SK-N-SH (cell line): Measurements from ENCODE around the gene ARHGEF11. TPM values are rescaled to one million over a fixed set of nuclear protein-coding genes. Genes with fewer than 3 reads are reported as not detected.

Experiments
- CTCF ChIA-PET: fragments of 300-600, 350-600 bp; formaldehyde crosslinking; extraction: SDS; loops from one replicate; lab custom pipeline; 2021; lab: Yijun Ruan, JAX
- POLR2A ChIA-PET: fragments of 350-600 bp; sonication (Branson Sonifier 250); formaldehyde crosslinking; extraction: SDS; loops from one replicate; lab custom pipeline; 2020; ENCODE audit warnings: antibody characterized with exemption, inconsistent platforms; lab: Yijun Ruan, JAX
- DNase-seq: peaks from one replicate; pipeline ENCODE4 v3.0.0; 2012
- H2AFZ ChIP-seq: fragments of 200-600 bp; sonication (generic); 2 replicates; pipeline ENCODE4 v1.8.1; 2016; ENCODE audit warnings: antibody characterized with exemption, mild to moderate bottlenecking, low read depth
- H3F3A ChIP-seq: fragments of 200-600 bp; sonication (generic); replicated peaks from 2 replicates; pipeline ENCODE3; 2016; ENCODE audit warnings: antibody characterized with exemption, mild to moderate bottlenecking; ENCODE audit not compliant: insufficient read depth
- H3K27ac ChIP-seq, 2 experiments: fragments of 200-500 bp in 1 of 2; fragments of 200-600 bp in 1 of 2; sonication (Bioruptor generic) in 1 of 2; sonication (generic), shearing (Covaris generic) in 1 of 2; 2 replicates each; pipeline versions ENCODE4 v1.5.1 to v1.6.1; 2014 to 2016; ENCODE audit warnings: low read depth in 2 of 2, inconsistent platforms in 1 of 2, low read length in 1 of 2, mild to moderate bottlenecking in 1 of 2, mixed read lengths in 1 of 2
- H3K27me3 ChIP-seq: fragments of 200-600 bp; sonication (generic), shearing (Covaris generic); 2 replicates; pipeline ENCODE4 v1.6.1; 2016; ENCODE audit warnings: mixed run types; ENCODE audit not compliant: insufficient read depth
- H3K36me3 ChIP-seq, 2 experiments: fragments of 200-500 bp in 1 of 2; fragments of 200-600 bp in 1 of 2; sonication (Bioruptor generic) in 1 of 2; sonication (generic) in 1 of 2; replicated peaks in 1 of 2; 2 replicates each; pipeline versions ENCODE3 to v1.5.1; 2014 to 2016; ENCODE audit warnings: low read length in 1 of 2, mild to moderate bottlenecking in 1 of 2; ENCODE audit not compliant: insufficient read depth in 2 of 2, control insufficient read depth in 1 of 2
- H3K4me1 ChIP-seq, 2 experiments: fragments of 200-500 bp in 1 of 2; fragments of 200-600 bp in 1 of 2; sonication (Bioruptor generic) in 1 of 2; sonication (generic), shearing (Covaris generic) in 1 of 2; 2 replicates each; pipeline versions ENCODE4 v1.5.1 to v1.6.1; 2014 to 2016; ENCODE audit warnings: low read depth in 1 of 2, low read length in 1 of 2, mixed run types in 1 of 2; ENCODE audit not compliant: insufficient read depth in 2 of 2, control insufficient read depth in 1 of 2
- H3K4me2 ChIP-seq: fragments of 200-600 bp; sonication (generic), shearing (Covaris generic); 2 replicates; pipeline ENCODE4 v1.6.1; 2017; ENCODE audit warnings: mixed run types
- H3K4me3 ChIP-seq, 2 experiments: fragments of 200-500 bp in 1 of 2; fragments of 200-600 bp in 1 of 2; sonication (Bioruptor generic) in 1 of 2; sonication (generic), shearing (Covaris generic) in 1 of 2; 2 replicates each; pipeline versions ENCODE4 v1.5.1 to v1.8.1; 2014 to 2016; ENCODE audit warnings: low read depth in 2 of 2, inconsistent platforms in 1 of 2, low read length in 1 of 2, mild to moderate bottlenecking in 1 of 2, mixed read lengths in 1 of 2, moderate library complexity in 1 of 2
- H3K79me2 ChIP-seq: fragments of 200-600 bp; sonication (generic); 2 replicates; pipeline ENCODE4 v1.8.1; 2017; ENCODE audit warnings: mild to moderate bottlenecking; ENCODE audit not compliant: insufficient read depth
- H3K9ac ChIP-seq: fragments of 200-600 bp; sonication (generic); 2 replicates; pipeline ENCODE4 v1.6.1; 2017; ENCODE audit warnings: mixed run types
- H3K9me2 ChIP-seq: fragments of 200-600 bp; sonication (generic); 2 replicates; pipeline ENCODE4 v1.6.1; 2017; ENCODE audit warnings: mixed run types
- H3K9me3 ChIP-seq: fragments of 200-600 bp; sonication (generic); 2 replicates; pipeline ENCODE4 v1.6.1; 2017; ENCODE audit warnings: mixed run types, mild to moderate bottlenecking, moderate library complexity
- H4K20me1 ChIP-seq: fragments of 200-600 bp; sonication (generic); 2 replicates; pipeline ENCODE4 v1.6.1; 2017; ENCODE audit warnings: mild to moderate bottlenecking, mixed run types; ENCODE audit not compliant: insufficient read depth
- CHD2 ChIP-seq: fragments of 150-350 bp; IDR thresholded peaks from 2 replicates; pipeline ENCODE4 v1.6.1; 2018; ENCODE audit warnings: low read length; ENCODE audit not compliant: partially characterized antibody
- CTCF ChIP-seq: fragments of 200-600 bp; sonication (generic); IDR thresholded peaks from 2 replicates; pipeline ENCODE4 v1.6.1; 2017; ENCODE audit warnings: antibody characterized with exemption, mild to moderate bottlenecking, moderate library complexity
- ELF1 ChIP-seq: IDR thresholded peaks from 2 replicates; pipeline ENCODE4 v1.4.0; 2012
- EP300 ChIP-seq, 2 experiments: IDR thresholded peaks; 2 replicates each; pipeline versions ENCODE4 v1.4.0 to v1.6.1; 2012; ENCODE audit warnings: borderline replicate concordance in 1 of 2, low read depth in 1 of 2, low read length in 1 of 2
- FOXJ3 ChIP-seq: sonication (generic); formaldehyde crosslinking; IDR thresholded peaks from 2 replicates; pipeline ENCODE4 v1.5.1; 2020; ENCODE audit warnings: mild to moderate bottlenecking, missing genetic modification reagents
- FOXM1 ChIP-seq: IDR thresholded peaks from 2 replicates; pipeline ENCODE4 v1.4.0; 2012; ENCODE audit warnings: low read depth, mild to moderate bottlenecking
- GABPA ChIP-seq: IDR thresholded peaks from 2 replicates; pipeline ENCODE4 v1.4.0; 2012; ENCODE audit warnings: low read depth, mild to moderate bottlenecking
- JUND ChIP-seq: IDR thresholded peaks from 2 replicates; pipeline ENCODE4 v1.4.0; 2012
- MAX ChIP-seq: IDR thresholded peaks from 2 replicates; pipeline ENCODE4 v1.4.0; 2012; ENCODE audit warnings: low read depth
- NRF1 ChIP-seq: IDR thresholded peaks from 2 replicates; pipeline ENCODE4 v1.6.1; 2012; ENCODE audit warnings: low read depth, mild to moderate bottlenecking, low read length
- PBX3 ChIP-seq: IDR thresholded peaks from 2 replicates; pipeline ENCODE4; 2012
- POLR2AphosphoS5 ChIP-seq: IDR thresholded peaks from 2 replicates; pipeline ENCODE4 v1.6.1; 2012; ENCODE audit warnings: low read depth, low read length
- RAD21 ChIP-seq: IDR thresholded peaks from 2 replicates; pipeline ENCODE4 v1.6.1; 2012; ENCODE audit warnings: mild to moderate bottlenecking, low read length
- RCOR1 ChIP-seq: fragments of 150-350 bp; IDR thresholded peaks from 2 replicates; pipeline ENCODE4 v1.6.1; 2017; ENCODE audit warnings: antibody characterized with exemption, low read length
- SIN3A ChIP-seq: IDR thresholded peaks from 2 replicates; pipeline ENCODE4 v1.6.1; 2012; ENCODE audit warnings: low read depth, mild to moderate bottlenecking, low read length, moderate library complexity, borderline replicate concordance
- TAF1 ChIP-seq: IDR thresholded peaks from 2 replicates; pipeline ENCODE4 v1.6.1; 2012; ENCODE audit warnings: low read depth, mild to moderate bottlenecking, low read length, moderate library complexity, borderline replicate concordance
- TCF12 ChIP-seq: IDR thresholded peaks from 2 replicates; pipeline ENCODE4 v1.4.0; 2012
- TEAD4 ChIP-seq: IDR thresholded peaks from 2 replicates; pipeline ENCODE4 v1.4.0; 2012; ENCODE audit warnings: mild to moderate bottlenecking, borderline replicate concordance; ENCODE audit not compliant: insufficient read depth
- WGBS: methylation state at CpG from one replicate; pipeline ENCODE4 v1.1.6; 2017; ENCODE audit warnings: low lambda C conversion rate; 5-methylcytosine and 5-hydroxymethylcytosine counted together
- polyA plus RNA-seq, 3 experiments: library from polyadenylated mRNA; depleted of rRNA; stranded (reverse); fragments of >200 nt; gene quantifications; 2 replicates each; pipeline ENCODE4 v1.2.3, GENCODE V29; 2012
- TF ChIP-seq, protein P1 (sequence below): fragments of 150-350 bp; IDR thresholded peaks from 2 replicates; pipeline ENCODE4 v1.6.1; 2017; ENCODE audit warnings: antibody characterized with exemption, low read length, low read depth, borderline replicate concordance

ARHGEF11 gene
- polyA plus RNA-seq, 1 of the 3 experiments (the other 2 are of a cell fraction) = 19.0 TPM

GRCh38 chr1:157030728-157031127, 14.8 kb downstream of the ARHGEF11 start:
- Histone ChIP-seq H3K4me3 (no peak overlapping the region), H3K36me3 (peaks cover 0 to 3% of the 10 kb centered on the region in 2 experiments), H3K4me2 (no peak overlapping the region), H3K4me1 (peaks cover 0 to 16% of the 10 kb centered on the region in 2 experiments; a peak in 1 of 4 replicates), H3F3A (no peaks in the 10 kb centered on the region), H3K27me3 (no peaks in the 10 kb centered on the region), H3K9me3 (no peaks in the 10 kb centered on the region), H3K27ac (no peak overlapping the region), H3K79me2 (peaks cover 49% of the 10 kb centered on the region), H3K9me2 (no peaks in the 10 kb centered on the region), H3K9ac (no peak overlapping the region), H2AFZ (no peak overlapping the region), H4K20me1 (peaks cover 64% of the 10 kb centered on the region)
- TF ChIP-seq POLR2AphosphoS5 = no peak
- no peak for TF ChIP-seq FOXM1
- TF ChIP-seq JUND = no peak
- no peak for TF ChIP-seq RCOR1
- TF ChIP-seq EP300 (IDR thresholded peaks at IDR 0.05; ENCODE audit: borderline replicate concordance in 1 of 2, low read depth in 1 of 2, low read length in 1 of 2) = no peak
- TF ChIP-seq, protein P1, sequence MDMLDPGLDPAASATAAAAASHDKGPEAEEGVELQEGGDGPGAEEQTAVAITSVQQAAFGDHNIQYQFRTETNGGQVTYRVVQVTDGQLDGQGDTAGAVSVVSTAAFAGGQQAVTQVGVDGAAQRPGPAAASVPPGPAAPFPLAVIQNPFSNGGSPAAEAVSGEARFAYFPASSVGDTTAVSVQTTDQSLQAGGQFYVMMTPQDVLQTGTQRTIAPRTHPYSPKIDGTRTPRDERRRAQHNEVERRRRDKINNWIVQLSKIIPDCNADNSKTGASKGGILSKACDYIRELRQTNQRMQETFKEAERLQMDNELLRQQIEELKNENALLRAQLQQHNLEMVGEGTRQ = no peak
- TF ChIP-seq TCF12 = no peak
- no peak for TF ChIP-seq TAF1
- no peak for TF ChIP-seq TEAD4
- no peak for TF ChIP-seq FOXJ3 (CRISPR knock-in tag)
- TF ChIP-seq CHD2 = no peak
- no peak for TF ChIP-seq GABPA
- TF ChIP-seq PBX3 = no peak
- TF ChIP-seq CTCF = no peak
- TF ChIP-seq MAX = no peak
- TF ChIP-seq NRF1 = no peak
- TF ChIP-seq SIN3A = no peak
- no peak for TF ChIP-seq RAD21
- TF ChIP-seq ELF1 = no peak
- ChIA-PET CTCF (interaction anchor here (1.3 kb wide), 1 partner anchor 35 kb away, joined by 3 read pairs; no protein-coding TSS in a partner anchor), POLR2A (no interaction called here)
- 98% methylated on average over 2 of the region's 2 CpGs for WGBS
- no peak for DNase-seq
